HTERT RPE-1 (cell line): ENCODE results near the gene PAAF1.
"Not testable (repeated sequence)": the region's sequence is repeated elsewhere in the genome, so short reads cannot be mapped to it uniquely, and the experiment has no call there.

ENCODE experiments used
- in situ Hi-C: fragments of 300-500 bp; cut with MboI; formaldehyde crosslinking; loops from 4 replicates; pipeline ENCODE4 v1.14.3; 2020; ENCODE audit warnings: low sequenced_read_pairs

PAAF1 gene

DNA sequence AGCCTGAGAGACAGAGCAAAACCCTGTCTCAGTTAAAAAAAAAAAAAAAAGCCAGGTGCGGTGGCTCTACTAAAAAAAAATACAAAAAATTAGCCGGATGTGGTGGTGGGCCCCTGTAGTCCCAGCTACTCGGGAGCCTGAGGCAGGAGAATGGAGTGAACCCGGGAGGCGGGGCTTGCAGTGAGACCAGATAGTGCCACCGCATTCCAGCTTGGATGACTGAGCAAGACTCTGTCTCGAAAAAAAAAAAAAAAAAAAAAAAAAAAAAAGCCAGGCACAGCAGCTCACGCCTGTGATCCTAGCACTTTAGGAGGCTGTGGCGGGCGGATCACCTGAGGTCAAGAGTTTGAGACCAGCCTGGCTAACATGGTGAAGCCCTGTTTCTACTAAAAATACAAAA is 3.6 kb downstream of the PAAF1 start:
- in situ Hi-C loops, result not testable (repeated sequence)

GRCh38 chr11:73883856-73884255 is 7.1 kb downstream of the PAAF1 start:
- in situ Hi-C loops, result no loop called here

DNA sequence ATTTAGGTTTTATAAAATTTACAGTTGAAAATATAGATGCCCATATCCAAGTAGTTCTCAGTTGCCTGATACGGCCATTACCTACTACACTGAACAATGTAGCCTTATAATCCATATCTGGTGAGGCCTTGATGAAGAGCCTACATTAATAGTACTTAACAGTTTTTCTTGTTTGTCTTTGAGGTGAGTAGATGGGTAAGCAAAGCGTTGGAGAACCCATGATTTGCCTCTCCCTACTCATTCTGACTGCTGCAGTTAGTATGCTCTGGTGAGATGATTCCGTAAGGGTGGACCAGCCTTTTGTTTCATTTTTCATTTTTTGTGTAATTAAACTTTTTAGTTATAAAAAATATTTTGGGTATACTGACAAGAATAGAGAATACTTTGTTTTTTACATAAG is 11.4 kb downstream of the PAAF1 start:
- in situ Hi-C loops, result no loop called here

GRCh38 chr11:73889019-73889418 is 12.2 kb downstream of the PAAF1 start:
- in situ Hi-C loops, result no loop called here

GRCh38 chr11:73889536-73889935 is 12.7 kb downstream of the PAAF1 start:
- in situ Hi-C loops, result no loop called here

DNA sequence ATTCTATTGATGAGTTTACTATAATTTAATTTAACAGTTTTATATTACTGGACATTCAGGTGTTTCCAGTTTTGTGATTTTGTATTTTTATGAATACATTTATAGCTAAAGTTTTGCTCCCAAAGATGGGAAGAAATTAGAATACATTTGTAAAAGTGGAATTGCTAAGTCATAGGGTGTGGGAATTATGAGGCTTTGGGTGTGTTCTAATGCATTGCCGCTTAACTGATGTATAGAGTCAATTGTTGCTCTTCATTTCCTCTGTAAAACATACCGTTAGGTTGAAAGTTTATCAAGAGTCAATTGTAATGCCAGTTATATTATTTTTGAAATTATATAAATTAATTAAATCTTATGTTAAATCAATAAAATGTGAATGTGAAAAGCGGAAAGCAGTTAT is 16.2 kb downstream of the PAAF1 start:
- in situ Hi-C loops, result no loop called here

DNA sequence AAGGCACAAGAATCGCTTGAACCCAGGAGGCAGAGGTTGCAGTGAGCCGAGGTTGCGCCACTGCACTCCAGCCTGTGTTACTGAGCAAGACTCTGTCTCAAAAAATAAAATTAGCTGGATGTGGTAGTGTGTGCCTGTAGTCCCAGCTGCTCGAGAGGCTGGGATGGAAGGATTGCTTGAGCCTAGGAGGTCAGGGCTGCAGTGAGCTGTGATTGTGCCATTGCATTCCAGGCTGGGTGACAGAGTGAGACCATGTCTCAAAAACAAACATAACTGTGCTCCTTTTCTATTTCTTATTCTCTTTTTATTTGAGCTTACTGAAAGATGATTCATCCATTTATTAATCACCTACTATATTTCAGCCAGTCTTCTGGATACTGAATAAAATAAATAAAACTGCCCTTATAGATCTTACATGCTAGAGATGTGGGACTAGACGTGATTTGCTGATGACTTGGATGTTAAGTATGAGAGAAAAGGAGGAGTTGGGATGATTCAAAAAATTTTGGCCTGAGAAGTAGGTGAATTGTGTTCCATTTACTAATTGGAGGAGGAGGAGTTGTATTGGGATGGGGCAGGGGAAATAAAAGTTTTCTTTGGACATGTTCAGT is 18.0 kb downstream of the PAAF1 start:
- in situ Hi-C loops, result no loop called here

- in situ Hi-C loops, result no loop called here
These were observed 25.5 kb downstream of the PAAF1 start for GRCh38 chr11:73902303-73902702.

DNA sequence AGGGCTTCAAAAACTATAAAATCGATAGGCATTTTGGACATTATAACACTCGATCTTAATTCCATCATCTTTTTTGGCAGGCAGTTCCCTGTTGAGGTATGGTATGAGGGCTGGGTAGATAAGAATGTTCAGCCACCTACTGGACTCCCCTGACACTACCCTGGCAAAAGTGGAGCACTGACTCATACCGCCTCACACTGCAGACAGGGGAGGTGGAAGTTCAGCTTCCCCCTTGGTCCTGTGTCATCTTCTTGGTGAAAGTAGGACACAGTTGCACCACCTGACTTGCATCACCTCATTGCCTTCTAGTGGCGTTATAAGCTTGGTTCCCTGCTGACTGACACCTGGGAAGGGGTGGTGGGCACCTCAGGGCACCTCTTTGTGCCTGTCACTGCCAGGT is 30.4 kb downstream of the PAAF1 start:
- in situ Hi-C loops, result no loop called here

DNA sequence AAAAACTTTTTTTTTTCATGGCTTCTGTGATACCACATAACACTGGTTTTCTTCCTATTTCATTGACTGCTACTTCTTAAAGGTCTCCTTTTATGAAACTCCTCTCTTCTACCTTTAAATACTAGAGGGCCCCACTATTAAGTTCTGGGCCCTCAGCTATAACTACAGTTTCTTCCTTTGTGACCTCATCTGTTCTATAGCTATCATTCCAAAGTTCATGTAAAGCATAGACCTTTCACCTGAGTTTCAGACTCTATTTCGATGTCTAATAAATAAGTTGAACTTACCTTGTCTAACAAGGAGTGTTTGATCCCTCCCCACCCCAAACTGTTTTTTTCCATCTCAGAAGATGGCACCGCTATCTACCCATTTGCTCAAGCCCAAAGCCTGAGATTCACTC is 35.2 kb downstream of the PAAF1 start:
- in situ Hi-C loops, result no loop called here

DNA sequence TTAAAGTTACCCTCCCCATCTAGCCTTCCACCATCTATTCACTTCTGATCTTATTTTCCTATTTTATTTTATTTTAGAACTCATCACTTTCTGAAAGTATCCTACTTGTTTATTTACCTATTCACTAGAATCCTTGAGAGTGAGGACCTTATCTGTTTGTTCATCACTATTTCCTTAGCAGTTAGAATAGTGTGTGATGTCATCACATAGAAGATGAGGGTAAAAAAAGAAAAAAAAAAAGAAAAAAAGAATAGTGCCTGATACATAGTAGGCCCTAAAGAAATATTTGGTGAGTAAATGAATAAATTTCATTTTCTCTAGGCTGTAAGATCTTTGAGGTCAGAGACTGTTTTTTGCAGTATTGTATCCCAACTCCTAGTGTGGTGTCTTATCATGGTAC is 36.7 kb downstream of the PAAF1 start:
- in situ Hi-C loops, result no loop called here

- in situ Hi-C loops, result no loop called here
These were observed 37.5 kb downstream of the PAAF1 start for GRCh38 chr11:73914284-73914683.

- in situ Hi-C loops, result no loop called here
These were observed 39.6 kb downstream of the PAAF1 start for GRCh38 chr11:73916435-73916834.

DNA sequence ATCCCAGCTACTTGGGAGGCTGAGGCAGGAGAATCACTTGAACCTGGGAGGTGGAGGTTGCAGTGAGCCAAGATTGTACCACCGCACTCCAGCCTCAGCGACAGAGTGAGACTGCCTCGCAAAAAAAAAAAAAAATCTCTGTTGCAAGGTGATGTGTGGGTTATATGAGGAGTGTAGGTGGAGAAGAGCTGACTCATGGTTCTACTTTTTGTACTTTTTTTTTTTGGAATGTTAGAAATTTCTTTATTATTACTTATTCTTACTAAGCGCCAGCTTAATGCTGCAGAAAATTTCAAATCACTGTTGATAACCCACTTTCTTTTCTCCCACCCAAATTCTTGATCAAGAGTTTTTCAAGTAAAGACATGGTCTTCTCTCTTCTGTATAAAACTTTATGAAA is 44.4 kb downstream of the PAAF1 start:
- in situ Hi-C loops, result no loop called here

DNA sequence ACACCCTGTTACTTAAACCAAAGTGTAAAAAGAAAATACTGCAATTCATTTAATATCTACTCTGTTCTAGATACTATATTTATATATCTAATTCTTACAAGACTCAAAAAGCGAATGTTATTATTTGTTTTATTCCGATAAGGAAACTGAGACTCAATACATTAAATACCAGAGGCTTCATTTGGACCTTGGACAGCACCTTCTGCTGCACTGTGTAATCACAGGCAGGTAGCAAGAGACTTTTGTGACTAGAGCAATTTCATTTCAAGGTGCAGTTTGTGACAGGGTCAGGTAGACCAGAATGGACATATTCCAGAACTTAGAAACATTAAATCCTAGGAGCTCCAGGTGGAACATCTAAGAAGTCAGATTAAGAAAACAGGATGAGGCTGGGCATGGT is 52.6 kb downstream of the PAAF1 start:
- in situ Hi-C loops, result no loop called here

DNA sequence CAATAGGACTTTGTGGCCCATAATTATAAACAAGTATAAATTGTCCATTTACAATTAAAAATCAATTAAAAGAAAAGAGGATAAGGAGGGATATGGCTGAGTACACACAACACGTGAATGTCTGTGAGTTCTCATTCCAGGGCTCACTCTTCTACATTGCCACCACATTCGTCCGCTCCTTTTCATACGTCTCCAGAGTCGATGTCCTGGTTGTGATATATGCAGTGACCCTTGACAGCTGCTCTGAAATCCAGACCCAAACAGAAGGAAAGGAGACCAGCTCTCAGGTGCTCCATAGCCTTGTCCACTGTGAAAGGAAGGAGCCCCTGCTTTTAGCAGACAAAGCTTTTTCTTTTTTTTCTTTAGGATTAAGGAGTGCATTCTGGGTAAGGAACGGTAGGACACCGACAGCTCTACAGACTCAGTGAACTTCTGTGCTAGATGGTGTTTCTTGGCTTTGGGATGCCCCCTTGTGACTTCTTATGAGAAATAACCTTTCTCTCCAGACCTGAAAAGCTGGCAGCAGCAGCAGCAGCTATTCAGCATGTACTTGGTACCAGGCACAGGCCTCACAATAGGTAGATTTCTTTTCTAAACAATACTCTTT is 54.3 kb downstream of the PAAF1 start:
- in situ Hi-C loops, result no loop called here

DNA sequence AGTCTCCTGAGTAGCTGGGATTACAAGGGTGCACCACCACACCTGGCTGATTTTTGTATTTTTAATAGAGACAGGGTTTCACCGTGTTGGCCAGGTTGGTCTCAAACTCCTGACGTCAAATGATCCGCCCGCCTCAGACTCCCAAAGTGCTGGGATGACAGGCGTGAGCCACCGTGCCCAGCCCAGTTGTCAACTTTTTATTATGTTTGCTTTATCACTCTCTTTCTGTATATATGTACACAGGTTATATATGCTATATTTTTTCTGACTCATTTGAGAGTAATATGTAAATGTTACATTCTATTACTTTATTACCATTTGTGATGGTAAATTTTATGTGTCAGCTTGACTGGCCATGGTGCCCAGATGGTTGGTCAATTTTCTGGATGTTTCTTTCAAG is 55.2 kb downstream of the PAAF1 start:
- in situ Hi-C loops, result no loop called here

DNA sequence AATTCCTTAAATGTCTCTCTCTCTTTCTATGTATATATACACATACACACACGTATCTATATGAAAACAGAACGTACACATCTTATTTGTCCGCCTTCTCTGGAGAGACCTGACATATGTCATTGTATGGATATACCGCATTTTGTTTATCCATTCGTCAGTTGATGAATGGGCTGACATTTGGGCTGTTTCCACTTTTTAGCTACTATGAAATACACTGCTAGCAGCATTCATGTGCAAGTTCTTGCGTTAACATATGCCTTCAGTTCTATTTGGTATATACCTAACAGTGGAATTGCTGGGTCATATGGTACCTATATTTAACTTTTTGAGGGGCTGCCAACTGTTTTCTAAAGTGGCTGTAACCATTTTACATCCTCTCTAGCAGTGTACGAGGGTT is 56.0 kb downstream of the PAAF1 start:
- in situ Hi-C loops, result no loop called here

- in situ Hi-C loops, result not testable (repeated sequence)
These were observed 59.2 kb downstream of the PAAF1 start for GRCh38 chr11:73936047-73936446.

DNA sequence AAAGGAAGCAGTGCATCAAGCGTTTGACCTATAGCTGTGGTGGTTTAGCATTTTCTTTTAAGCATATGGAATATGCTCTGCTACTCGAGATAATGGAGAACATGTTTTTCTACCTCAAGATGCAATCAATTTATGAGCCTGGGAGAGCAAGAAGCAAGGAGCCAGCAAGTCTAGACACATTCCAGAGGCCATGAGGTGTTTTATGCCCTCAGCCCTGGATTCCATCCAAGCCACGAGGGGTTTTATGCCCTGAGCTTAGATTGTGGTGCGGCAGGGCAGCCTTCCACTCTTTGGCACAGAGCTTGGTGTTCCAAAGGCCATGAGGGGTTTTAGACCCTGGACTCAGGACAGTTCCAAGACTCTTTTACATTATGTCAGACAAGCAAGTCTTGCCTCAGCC is 62.3 kb downstream of the PAAF1 start:
- in situ Hi-C loops, result no loop called here

- in situ Hi-C loops, result no loop called here
These were observed 64.2 kb downstream of the PAAF1 start for GRCh38 chr11:73940801-73941570.

DNA sequence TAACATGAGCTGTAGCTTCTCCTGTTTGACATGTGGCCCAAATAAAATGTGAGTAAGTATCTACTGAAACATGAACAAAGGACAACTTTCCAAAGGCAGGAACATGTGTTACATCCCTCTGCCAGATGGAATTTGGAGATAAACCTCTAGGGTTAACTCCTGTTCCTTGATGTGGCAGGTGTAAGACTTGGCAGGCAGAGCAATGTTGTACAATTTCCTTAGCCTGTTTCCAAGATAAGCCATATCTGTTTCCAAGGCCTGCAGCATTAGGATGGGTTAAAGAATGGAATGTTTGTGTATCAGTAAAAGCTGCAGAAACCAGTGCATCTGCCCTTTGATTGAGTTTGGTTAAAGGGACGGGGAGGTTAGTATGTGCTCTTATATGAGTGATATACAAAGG is 65.2 kb downstream of the PAAF1 start:
- in situ Hi-C loops, result no loop called here
